Karpas-422 (cell line): ENCODE data around the gene MNT. TPM values are rescaled to one million over a fixed set of nuclear protein-coding genes. Genes with fewer than 3 reads are reported as not detected.

Source experiments
- DNase-seq: peaks from one replicate; pipeline ENCODE4 v3.0.0-alpha.2; 2015
- H2AFZ ChIP-seq: fragments of 200-600 bp; sonication (generic); 2 replicates; pipeline ENCODE4 v1.6.1; 2014; ENCODE audit warnings: antibody characterized with exemption, low read length, mixed read lengths
- H3K27ac ChIP-seq: fragments of 200-600 bp; sonication (generic); 2 replicates; pipeline ENCODE4 v1.5.1; 2014; ENCODE audit warnings: mild to moderate bottlenecking, low read length, moderate library complexity
- H3K27me3 ChIP-seq: fragments of 200-600 bp; sonication (generic); 2 replicates; pipeline ENCODE4 v1.6.1; 2014; ENCODE audit warnings: low read length, mixed read lengths
- H3K36me3 ChIP-seq: fragments of 200-600 bp; sonication (generic); 2 replicates; pipeline ENCODE4 v1.6.1; 2014; ENCODE audit warnings: low read length, mixed read lengths; ENCODE audit not compliant: insufficient read depth
- H3K4me1 ChIP-seq: fragments of 200-600 bp; sonication (generic); 2 replicates; pipeline ENCODE4 v1.6.1; 2014; ENCODE audit warnings: mild to moderate bottlenecking, low read length, mixed read lengths
- H3K4me2 ChIP-seq: fragments of 200-600 bp; sonication (generic); 2 replicates; pipeline ENCODE4 v1.6.1; 2014; ENCODE audit warnings: low read length, low read depth, mild to moderate bottlenecking; ENCODE audit not compliant: poor library complexity, severe bottlenecking
- H3K4me3 ChIP-seq: fragments of 200-600 bp; sonication (generic); 2 replicates; pipeline ENCODE4 v1.5.1; 2014; ENCODE audit warnings: mild to moderate bottlenecking, antibody characterized with exemption, low read length, mixed read lengths
- H3K79me2 ChIP-seq: fragments of 200-600 bp; sonication (generic); 2 replicates; pipeline ENCODE4 v1.6.1; 2014; ENCODE audit warnings: mild to moderate bottlenecking, low read length, mixed read lengths
- H3K9ac ChIP-seq: fragments of 200-600 bp; sonication (generic); 2 replicates; pipeline ENCODE4 v1.6.0; 2014; ENCODE audit warnings: low read length
- H3K9me2 ChIP-seq: fragments of 200-600 bp; sonication (generic), shearing (Covaris generic); replicated peaks from 2 replicates; pipeline ENCODE4 v1.6.0; 2014; ENCODE audit warnings: mild to moderate bottlenecking, low read length, moderate library complexity; ENCODE audit not compliant: insufficient read depth
- H3K9me3 ChIP-seq: fragments of 300-700, 200-600 bp; sonication (generic); 2 replicates; pipeline ENCODE4 v1.6.1; 2014; ENCODE audit warnings: low read length, mixed read lengths
- H4K20me1 ChIP-seq: fragments of 200-600 bp; sonication (generic); 2 replicates; pipeline ENCODE4 v1.6.1; 2014; ENCODE audit warnings: mild to moderate bottlenecking, antibody characterized with exemption, low read length, low read depth; ENCODE audit not compliant: insufficient read depth
- total RNA-seq: library from RNA; depleted of rRNA; stranded (reverse); fragments of >200 nt; shearing (Covaris generic); gene quantifications from 2 replicates; pipeline ENCODE4 v1.2.3, GENCODE V29; 2014; ENCODE audit warnings: low replicate concordance

Gene MNT
- total RNA-seq, 1 experiment from 2014 or later: 6.3 TPM

DNA sequence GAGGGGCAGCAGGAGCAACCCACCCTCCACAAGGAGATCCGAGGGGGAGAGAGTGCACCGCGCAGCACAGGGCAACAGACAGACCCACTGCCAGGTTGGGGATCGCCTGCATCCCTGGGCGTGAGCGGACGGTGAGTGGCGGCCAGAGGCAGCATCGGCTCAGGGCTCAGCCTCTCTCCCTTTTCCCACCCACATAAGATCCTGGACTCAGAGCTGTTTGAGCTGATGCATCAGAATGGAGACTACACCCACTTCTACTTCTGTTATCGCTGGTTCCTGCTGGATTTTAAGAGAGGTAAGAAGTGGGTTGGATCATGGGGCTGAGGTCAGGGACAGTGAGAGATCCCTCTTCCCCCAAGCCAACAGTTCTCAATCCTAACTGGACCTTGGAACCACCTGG lies 23.2 kb downstream of the MNT start:
- Histone ChIP-seq H3K79me2 (no peaks in the 10 kb centered on the region), H3K4me1 (no peaks in the 10 kb centered on the region), H3K4me3 (no peak overlapping the region), H3K27me3 (no peaks in the 10 kb centered on the region), H4K20me1 (no peaks in the 10 kb centered on the region), H3K9me3 (no peaks in the 10 kb centered on the region), H3K4me2 (no peak overlapping the region), H2AFZ (no peak overlapping the region), H3K36me3 (peaks cover 4% of the 10 kb centered on the region; the same call in 1 of the 2 replicates), H3K9ac (no peak overlapping the region), H3K9me2 (no peaks in the 10 kb centered on the region), H3K27ac (no peak overlapping the region)
- DNase-seq: no peak

DNA sequence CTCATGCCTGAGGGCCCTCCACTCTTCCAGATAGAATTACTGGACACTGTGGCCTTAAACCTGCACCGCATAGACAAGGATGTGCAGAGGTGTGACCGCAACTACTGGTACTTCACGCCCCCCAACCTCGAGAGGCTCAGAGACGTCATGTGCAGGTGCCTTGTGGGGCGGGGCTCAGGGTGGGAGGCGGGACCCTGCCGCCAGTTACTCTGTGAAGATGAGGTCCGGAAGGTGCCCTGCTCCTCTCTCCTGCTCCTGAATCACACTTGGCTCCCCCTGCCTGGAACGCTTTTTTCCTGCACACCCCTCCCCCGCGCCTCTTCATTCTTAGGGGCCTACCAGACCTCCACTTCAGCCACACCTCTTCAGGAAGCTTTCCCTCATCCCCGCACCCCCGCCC lies 24.8 kb downstream of the MNT start:
- Histone ChIP-seq H2AFZ (no peak overlapping the region), H3K27ac (no peak overlapping the region), H4K20me1 (no peaks in the 10 kb centered on the region), H3K4me3 (no peak overlapping the region), H3K79me2 (no peaks in the 10 kb centered on the region), H3K9me2 (no peaks in the 10 kb centered on the region), H3K9ac (no peak overlapping the region), H3K36me3 (no peaks in the 10 kb centered on the region; the same call in 1 of the 2 replicates), H3K27me3 (no peaks in the 10 kb centered on the region), H3K4me1 (no peaks in the 10 kb centered on the region), H3K4me2 (no peak overlapping the region), H3K9me3 (no peaks in the 10 kb centered on the region)
- DNase-seq: no peak

DNA sequence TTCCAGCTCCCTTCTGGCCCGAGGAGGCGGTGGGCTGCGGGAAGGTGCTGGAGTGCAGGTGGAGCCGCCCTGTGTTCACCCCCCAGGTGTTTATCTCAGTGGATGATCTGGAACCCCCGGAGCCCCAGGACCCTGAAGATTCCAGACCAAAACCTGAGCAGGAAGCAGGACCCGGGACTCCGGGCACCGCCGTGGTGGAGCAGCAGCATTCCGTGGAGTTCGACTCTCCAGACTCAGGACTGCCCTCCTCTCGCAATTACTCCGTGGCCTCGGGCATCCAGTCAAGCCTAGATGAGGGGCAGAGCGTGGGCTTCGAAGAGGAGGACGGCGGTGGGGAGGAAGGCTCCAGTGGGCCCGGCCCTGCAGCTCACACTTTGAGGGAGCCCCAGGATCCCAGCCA lies 25.5 kb downstream of the MNT start:
- Histone ChIP-seq H3K4me3 (no peak overlapping the region), H2AFZ (no peak overlapping the region), H3K9ac (no peak overlapping the region), H3K79me2 (no peaks in the 10 kb centered on the region), H3K4me1 (no peaks in the 10 kb centered on the region), H3K9me3 (no peaks in the 10 kb centered on the region), H3K27ac (no peak overlapping the region), H4K20me1 (no peaks in the 10 kb centered on the region), H3K27me3 (no peaks in the 10 kb centered on the region), H3K9me2 (no peaks in the 10 kb centered on the region), H3K36me3 (no peaks in the 10 kb centered on the region; the same call in 1 of the 2 replicates), H3K4me2 (no peak overlapping the region)
- DNase-seq: no peak

DNA sequence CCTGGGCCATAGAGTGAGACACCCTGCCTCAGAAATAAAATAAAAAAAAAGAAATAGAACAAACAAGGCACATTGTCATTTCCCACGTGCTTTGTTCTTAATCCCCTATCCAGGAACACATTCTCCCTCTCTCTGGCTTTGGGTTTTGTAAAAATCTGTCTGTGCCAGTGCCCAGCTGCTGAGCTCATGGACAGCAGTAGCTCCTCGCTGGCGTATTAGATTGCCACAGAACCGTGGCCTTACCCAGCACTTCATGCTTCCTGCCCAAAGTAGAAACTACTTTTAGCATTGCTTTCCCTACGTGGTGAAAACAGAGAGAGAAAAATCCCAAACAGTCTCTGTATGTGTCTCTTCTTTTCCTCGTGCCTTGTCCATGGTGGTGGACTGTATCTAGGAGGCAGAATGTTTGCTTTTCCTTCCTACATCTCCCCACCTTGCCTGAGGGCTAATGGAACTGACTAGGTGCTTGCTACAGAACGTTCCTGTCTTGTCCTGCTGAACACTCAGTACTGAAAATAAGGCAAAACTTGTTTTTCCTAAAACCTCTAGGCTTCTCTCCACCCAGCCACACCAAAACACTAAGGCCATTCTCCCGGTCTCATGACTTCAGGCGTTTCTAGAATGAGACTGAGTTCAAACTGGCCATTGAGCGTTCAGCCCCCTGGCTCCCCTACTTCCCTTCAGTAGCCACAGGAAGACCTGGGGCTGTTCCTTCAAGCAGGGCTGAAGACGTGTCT lies 26.1 kb downstream of the MNT start:
- Histone ChIP-seq H4K20me1 (no peaks in the 10 kb centered on the region), H3K9me2 (no peaks in the 10 kb centered on the region), H3K79me2 (no peaks in the 10 kb centered on the region), H3K9ac (no peak overlapping the region), H2AFZ (no peak overlapping the region), H3K4me3 (no peak overlapping the region), H3K4me1 (no peaks in the 10 kb centered on the region), H3K4me2 (no peak overlapping the region), H3K36me3 (no peaks in the 10 kb centered on the region; the same call in 1 of the 2 replicates), H3K9me3 (no peaks in the 10 kb centered on the region), H3K27ac (no peak overlapping the region), H3K27me3 (no peaks in the 10 kb centered on the region)
- no peak for DNase-seq

DNA sequence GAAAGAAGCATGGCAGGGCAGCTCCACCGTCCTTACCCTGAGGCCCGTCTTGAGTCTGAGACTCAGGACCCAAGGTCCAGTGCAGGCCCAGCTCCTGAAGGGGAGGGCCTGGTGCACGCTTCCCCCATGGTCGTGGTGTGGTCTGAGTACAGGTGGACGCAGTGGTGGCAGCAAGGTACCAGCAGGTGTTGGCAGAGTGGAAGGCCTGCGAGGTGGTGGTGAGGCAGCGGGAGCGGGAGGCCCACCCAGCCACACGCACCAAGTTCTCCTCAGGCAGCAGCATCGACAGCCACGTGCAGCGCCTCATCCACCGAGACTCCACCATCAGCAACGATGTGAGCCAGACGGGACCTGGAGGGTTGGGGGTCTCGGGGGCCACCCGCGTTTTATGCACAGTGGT lies 27.7 kb downstream of the MNT start:
- Histone ChIP-seq H3K36me3 (no peaks in the 10 kb centered on the region; the same call in 1 of the 2 replicates), H3K9me2 (no peaks in the 10 kb centered on the region), H3K4me2 (no peak overlapping the region), H3K9me3 (no peaks in the 10 kb centered on the region), H3K79me2 (no peaks in the 10 kb centered on the region), H3K4me3 (no peak overlapping the region), H3K9ac (no peak overlapping the region), H3K27ac (no peak overlapping the region), H4K20me1 (no peaks in the 10 kb centered on the region), H2AFZ (no peak overlapping the region), H3K27me3 (no peaks in the 10 kb centered on the region), H3K4me1 (no peaks in the 10 kb centered on the region)
- no peak for DNase-seq

DNA sequence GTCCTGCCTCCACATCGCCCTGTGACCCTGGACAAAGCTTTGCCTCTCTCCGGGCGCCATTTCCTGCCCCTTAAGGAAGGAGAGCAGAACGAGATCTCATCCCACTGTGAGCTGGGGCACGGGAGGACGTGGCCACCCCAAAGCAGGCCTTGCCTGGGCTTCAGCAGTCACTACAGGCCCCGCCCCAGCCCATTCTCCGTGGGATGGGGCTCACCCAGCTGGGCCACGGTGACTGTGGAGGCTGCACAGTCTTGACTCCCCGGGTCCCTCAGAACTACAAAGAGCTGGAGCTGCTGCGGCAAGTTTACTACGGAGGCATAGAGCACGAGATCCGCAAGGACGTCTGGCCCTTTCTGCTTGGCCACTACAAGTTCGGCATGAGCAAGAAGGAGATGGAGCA lies 28.2 kb downstream of the MNT start:
- H3K9me3 ChIP-seq: no peaks in the 10 kb centered on the region
- H3K4me1 ChIP-seq: no peaks in the 10 kb centered on the region
- H3K79me2 ChIP-seq: no peaks in the 10 kb centered on the region
- H3K27ac ChIP-seq: no peak overlapping the region
- no peaks in the 10 kb centered on the region for H3K27me3 ChIP-seq
- no peak overlapping the region for H3K4me3 ChIP-seq
- H3K4me2 ChIP-seq: no peak overlapping the region
- no peak overlapping the region for H2AFZ ChIP-seq
- H3K9me2 ChIP-seq: no peaks in the 10 kb centered on the region
- no peaks in the 10 kb centered on the region; the same call in 1 of the 2 replicates for H3K36me3 ChIP-seq
- H3K9ac ChIP-seq: no peak overlapping the region
- H4K20me1 ChIP-seq: no peaks in the 10 kb centered on the region
- DNase-seq: no peak

DNA sequence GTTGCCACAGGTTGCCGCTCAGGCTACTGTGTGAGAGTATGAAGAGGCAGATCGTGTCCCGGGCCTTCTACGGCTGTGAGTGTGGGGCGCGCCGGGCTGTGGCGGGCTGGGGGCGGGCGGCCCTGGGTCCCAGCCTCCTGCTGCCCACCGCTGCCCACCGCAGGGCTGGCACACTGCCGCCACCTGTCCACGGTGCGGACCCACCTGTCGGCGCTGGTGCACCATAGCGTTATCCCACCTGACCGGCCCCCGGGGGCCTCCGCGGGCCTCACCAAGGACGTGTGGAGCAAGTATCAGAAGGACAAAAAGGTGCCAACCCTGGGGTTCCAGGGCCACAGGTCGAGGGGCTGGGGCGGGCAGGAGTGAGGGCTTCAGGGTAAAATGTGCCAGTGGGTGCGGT lies 28.7 kb downstream of the MNT start:
- Histone ChIP-seq H2AFZ (no peak overlapping the region), H3K9ac (no peak overlapping the region), H3K9me3 (no peaks in the 10 kb centered on the region), H4K20me1 (no peaks in the 10 kb centered on the region), H3K27me3 (no peaks in the 10 kb centered on the region), H3K27ac (no peak overlapping the region), H3K4me2 (no peak overlapping the region), H3K4me1 (no peaks in the 10 kb centered on the region), H3K36me3 (no peaks in the 10 kb centered on the region), H3K9me2 (no peaks in the 10 kb centered on the region), H3K4me3 (no peak overlapping the region), H3K79me2 (no peaks in the 10 kb centered on the region)
- no peak for DNase-seq

DNA sequence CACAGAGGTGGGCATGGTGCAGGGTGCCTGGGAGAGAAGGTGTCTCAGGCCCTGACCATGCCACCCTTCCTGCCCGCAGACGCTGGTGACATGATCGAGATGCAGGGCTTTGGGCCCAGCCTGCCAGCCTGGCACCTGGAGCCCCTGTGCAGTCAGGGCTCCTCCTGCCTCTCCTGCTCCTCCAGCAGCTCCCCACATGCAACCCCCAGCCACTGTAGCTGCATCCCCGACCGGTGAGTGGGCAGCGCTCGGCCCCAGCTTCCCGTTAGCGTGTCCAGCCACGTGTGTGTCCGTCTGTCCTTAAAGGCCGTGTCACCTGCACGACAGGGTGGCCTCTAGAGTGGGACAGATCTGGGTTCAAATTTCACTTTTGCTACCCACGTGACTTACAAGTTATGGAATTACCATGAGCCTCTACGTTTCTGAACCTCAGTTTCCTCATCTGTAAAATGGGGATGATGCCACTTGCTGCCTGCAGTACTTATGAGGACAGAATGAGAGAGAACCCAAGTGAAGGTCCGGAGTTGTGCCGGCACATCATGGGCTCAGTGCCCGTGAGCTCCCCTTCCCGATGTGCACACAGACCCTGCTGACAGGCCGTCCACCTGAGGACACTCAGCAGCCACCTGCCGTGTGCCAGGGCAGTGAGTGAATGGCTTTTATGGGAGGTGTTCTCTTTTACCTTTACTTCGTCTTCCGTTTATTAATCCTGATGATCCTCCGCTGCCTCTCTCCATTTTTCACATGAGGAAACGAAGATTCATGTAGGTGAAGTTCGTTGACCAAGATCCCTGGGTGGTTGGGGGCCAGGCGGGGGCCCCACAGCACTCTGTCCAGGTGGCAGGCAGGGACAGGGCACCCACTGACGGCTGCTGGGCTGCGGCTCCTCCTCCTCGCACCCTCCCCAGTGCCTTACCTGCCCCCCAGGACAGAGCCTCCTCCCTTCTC lies 29.4 kb downstream of the MNT start:
- no peak overlapping the region for H3K9ac ChIP-seq
- no peaks in the 10 kb centered on the region for H3K9me2 ChIP-seq
- H3K27me3 ChIP-seq: no peaks in the 10 kb centered on the region
- H3K27ac ChIP-seq: no peak overlapping the region
- H4K20me1 ChIP-seq: no peaks in the 10 kb centered on the region
- no peak overlapping the region for H3K4me3 ChIP-seq
- H2AFZ ChIP-seq: no peak overlapping the region
- H3K36me3 ChIP-seq: no peaks in the 10 kb centered on the region
- H3K4me2 ChIP-seq: no peak overlapping the region
- no peak for DNase-seq
- no peaks in the 10 kb centered on the region for H3K79me2 ChIP-seq
- no peaks in the 10 kb centered on the region for H3K9me3 ChIP-seq
- H3K4me1 ChIP-seq: no peaks in the 10 kb centered on the region
